Measurements from ENCODE around the gene MX2. TPM values are rescaled to one million over a fixed set of nuclear protein-coding genes. Genes with fewer than 3 reads are reported as not detected.
A peak's percentile ranks its signal among the peaks of the same experiment; 100 is the strongest.

The MX2 gene
- total and polyA plus RNA-seq, 10 of the 15 experiments (the other 5 are each of a cell fraction or from before 2014, with no cell fraction given): 10.5 to 167 (median 46.1) TPM

GRCh38 chr21:41366522-41367151, 4.8 kb downstream of the MX2 start (continued):
- TF ChIP-seq, protein P1, sequence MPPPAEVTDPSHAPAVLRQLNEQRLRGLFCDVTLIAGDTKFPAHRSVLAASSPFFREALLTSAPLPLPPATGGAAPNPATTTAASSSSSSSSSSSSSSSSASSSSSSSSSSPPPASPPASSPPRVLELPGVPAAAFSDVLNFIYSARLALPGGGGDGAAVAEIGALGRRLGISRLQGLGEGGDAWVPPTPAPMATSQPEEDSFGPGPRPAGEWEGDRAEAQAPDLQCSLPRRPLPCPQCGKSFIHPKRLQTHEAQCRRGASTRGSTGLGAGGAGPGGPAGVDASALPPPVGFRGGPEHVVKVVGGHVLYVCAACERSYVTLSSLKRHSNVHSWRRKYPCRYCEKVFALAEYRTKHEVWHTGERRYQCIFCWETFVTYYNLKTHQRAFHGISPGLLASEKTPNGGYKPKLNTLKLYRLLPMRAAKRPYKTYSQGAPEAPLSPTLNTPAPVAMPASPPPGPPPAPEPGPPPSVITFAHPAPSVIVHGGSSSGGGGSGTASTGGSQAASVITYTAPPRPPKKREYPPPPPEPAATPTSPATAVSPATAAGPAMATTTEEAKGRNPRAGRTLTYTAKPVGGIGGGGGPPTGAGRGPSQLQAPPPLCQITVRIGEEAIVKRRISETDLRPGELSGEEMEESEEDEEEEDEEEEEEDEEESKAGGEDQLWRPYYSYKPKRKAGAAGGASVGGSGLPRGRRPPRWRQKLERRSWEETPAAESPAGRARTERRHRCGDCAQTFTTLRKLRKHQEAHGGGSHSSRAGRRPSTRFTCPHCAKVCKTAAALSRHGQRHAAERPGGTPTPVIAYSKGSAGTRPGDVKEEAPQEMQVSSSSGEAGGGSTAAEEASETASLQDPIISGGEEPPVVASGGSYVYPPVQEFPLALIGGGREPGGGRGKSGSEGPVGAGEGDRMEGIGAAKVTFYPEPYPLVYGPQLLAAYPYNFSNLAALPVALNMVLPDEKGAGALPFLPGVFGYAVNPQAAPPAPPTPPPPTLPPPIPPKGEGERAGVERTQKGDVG (CRISPR knock-in tag; IDR thresholded peaks at IDR 0.05): no peak
- TF ChIP-seq, protein P2, sequence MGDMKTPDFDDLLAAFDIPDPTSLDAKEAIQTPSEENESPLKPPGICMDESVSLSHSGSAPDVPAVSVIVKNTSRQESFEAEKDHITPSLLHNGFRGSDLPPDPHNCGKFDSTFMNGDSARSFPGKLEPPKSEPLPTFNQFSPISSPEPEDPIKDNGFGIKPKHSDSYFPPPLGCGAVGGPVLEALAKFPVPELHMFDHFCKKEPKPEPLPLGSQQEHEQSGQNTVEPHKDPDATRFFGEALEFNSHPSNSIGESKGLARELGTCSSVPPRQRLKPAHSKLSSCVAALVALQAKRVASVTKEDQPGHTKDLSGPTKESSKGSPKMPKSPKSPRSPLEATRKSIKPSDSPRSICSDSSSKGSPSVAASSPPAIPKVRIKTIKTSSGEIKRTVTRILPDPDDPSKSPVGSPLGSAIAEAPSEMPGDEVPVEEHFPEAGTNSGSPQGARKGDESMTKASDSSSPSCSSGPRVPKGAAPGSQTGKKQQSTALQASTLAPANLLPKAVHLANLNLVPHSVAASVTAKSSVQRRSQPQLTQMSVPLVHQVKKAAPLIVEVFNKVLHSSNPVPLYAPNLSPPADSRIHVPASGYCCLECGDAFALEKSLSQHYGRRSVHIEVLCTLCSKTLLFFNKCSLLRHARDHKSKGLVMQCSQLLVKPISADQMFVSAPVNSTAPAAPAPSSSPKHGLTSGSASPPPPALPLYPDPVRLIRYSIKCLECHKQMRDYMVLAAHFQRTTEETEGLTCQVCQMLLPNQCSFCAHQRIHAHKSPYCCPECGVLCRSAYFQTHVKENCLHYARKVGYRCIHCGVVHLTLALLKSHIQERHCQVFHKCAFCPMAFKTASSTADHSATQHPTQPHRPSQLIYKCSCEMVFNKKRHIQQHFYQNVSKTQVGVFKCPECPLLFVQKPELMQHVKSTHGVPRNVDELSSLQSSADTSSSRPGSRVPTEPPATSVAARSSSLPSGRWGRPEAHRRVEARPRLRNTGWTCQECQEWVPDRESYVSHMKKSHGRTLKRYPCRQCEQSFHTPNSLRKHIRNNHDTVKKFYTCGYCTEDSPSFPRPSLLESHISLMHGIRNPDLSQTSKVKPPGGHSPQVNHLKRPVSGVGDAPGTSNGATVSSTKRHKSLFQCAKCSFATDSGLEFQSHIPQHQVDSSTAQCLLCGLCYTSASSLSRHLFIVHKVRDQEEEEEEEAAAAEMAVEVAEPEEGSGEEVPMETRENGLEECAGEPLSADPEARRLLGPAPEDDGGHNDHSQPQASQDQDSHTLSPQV (IDR thresholded peaks at IDR 0.05): no peak
- TF ChIP-seq RB1 (IDR thresholded peaks at IDR 0.05; ENCODE audit: borderline replicate concordance): 0 out of 2 replicates have a peak, but pooled peaks have one; percentile 19
- TF ChIP-seq SREBF1 (IDR thresholded peaks at IDR 0.05; ENCODE audit: low read length): no peak
- peak; percentile 41 for TF ChIP-seq MEF2B (IDR thresholded peaks at IDR 0.05; ENCODE audit: partially characterized antibody, poor library complexity, severe bottlenecking)
- TF ChIP-seq CHD1 (IDR thresholded peaks at IDR 0.05; ENCODE audit: low read depth, low read length): no peak; the same call in 1 of the 2 replicates
- no peak for TF ChIP-seq NR2C1 (IDR thresholded peaks at IDR 0.05)
- TF ChIP-seq SRF (IDR thresholded peaks at IDR 0.05; ENCODE audit: low read depth in 2 of 2, low read length in 2 of 2): no peak
- TF ChIP-seq CHD4 (IDR thresholded peaks at IDR 0.05): no peak
- TF ChIP-seq ZSCAN29 (IDR thresholded peaks at IDR 0.05): no peak
- peak; percentile 31 for TF ChIP-seq PBX3 (IDR thresholded peaks at IDR 0.05; ENCODE audit: insufficient replicate concordance, low read depth, low read length)
- 0 out of 2 replicates have a peak, but pooled peaks have one; percentile 36 for TF ChIP-seq SIN3A (IDR thresholded peaks at IDR 0.05; ENCODE audit: low read depth, low read length)
- TF ChIP-seq BCL11A (IDR thresholded peaks at IDR 0.05; ENCODE audit: low read depth, low read length): no peak
- no peak for TF ChIP-seq PAX8 (IDR thresholded peaks at IDR 0.05)
- peak; percentile 36; the same call in 2 of the 3 replicates for TF ChIP-seq POU2F2 (IDR thresholded peaks at IDR 0.05; ENCODE audit: borderline replicate concordance, low read depth, low read length)
- TF ChIP-seq ZNF217 (IDR thresholded peaks at IDR 0.05): no peak
- TF ChIP-seq ELK1 (IDR thresholded peaks at IDR 0.05; ENCODE audit: low read depth, low read length): no peak

Measured in GM12878 (cell line).